Vagina (tissue), 2 donors: ENCODE data around the gene N4BP2.

ENCODE experiments used
- CTCF ChIP-seq, 3 experiments: fragments of 450-650 bp in 2 of 3; fragments of 200-600 bp in 1 of 3; sonication (generic) in 1 of 3; IDR thresholded peaks; one replicate each; pipeline ENCODE4 v1.5.1; 2017 to 2019; ENCODE audit warnings: antibody characterized with exemption in 3 of 3, mild to moderate bottlenecking in 2 of 3, moderate library complexity in 2 of 3
- POLR2A ChIP-seq, 2 donors: fragments of 450-650 bp; IDR thresholded peaks; one replicate each; pipeline ENCODE4 v1.6.1; 2017; ENCODE audit warnings: antibody characterized with exemption in 2 of 2, mild to moderate bottlenecking in 2 of 2, moderate library complexity in 2 of 2
- POLR2AphosphoS5 ChIP-seq, 2 donors: sonication (generic); formaldehyde crosslinking; IDR thresholded peaks; one replicate each; pipeline ENCODE4 v1.9.0; 2017; ENCODE audit warnings: antibody characterized with exemption in 2 of 2, mild to moderate bottlenecking in 2 of 2, low read depth in 1 of 2; ENCODE audit not compliant: insufficient read depth in 1 of 2

- TF ChIP-seq CTCF (IDR thresholded peaks at IDR 0.05) (no peak), POLR2AphosphoS5 (IDR thresholded peaks at IDR 0.05; ENCODE audit: insufficient read depth in 1 of 2, low read depth in 1 of 2) (no peak), POLR2A (IDR thresholded peaks at IDR 0.05) (no peak)
Measured at GRCh38 chr4:40190880-40191815, 134.5 kb downstream of the N4BP2 start.
